ENCODE measurements around the gene XPNPEP3. TPM values are rescaled to one million over a fixed set of nuclear protein-coding genes. Genes with fewer than 3 reads are reported as not detected.
A peak's percentile ranks its signal among the peaks of the same experiment; 100 is the strongest.

Gene XPNPEP3
- total and polyA plus RNA-seq, 7 donors = 3.3 to 16.3 (median 10.3) TPM

GRCh38 chr22:40967111-40967760 lies 110.3 kb downstream of the XPNPEP3 start:
- H3K4me3 ChIP-seq = no peak overlapping the region
- intact Hi-C loops (cut with DNase I) = no loop called here
- H3K27me3 ChIP-seq (ENCODE audit: insufficient read depth in 3 of 3, low read length in 2 of 3) = no peaks in the 10 kb centered on the region
- ATAC-seq = no peak
- no peak for DNase-seq
- peaks cover 4 to 92% of the 10 kb centered on the region in 2 donors for H3K36me3 ChIP-seq (ENCODE audit: insufficient read depth in 1 of 2, low read depth in 1 of 2)
- H3K27ac ChIP-seq = no peak overlapping the region
- H3K9me3 ChIP-seq = no peaks in the 10 kb centered on the region
- 84 to 85% (median 85%) methylated on average over 8 of the region's 8 CpGs for WGBS, 3 donors
- TF ChIP-seq CTCF (IDR thresholded peaks at IDR 0.05) = no peak
- H3K4me1 ChIP-seq = peaks cover 14% of the 10 kb centered on the region

- H3K36me3 ChIP-seq (ENCODE audit: insufficient read depth in 1 of 2, low read depth in 1 of 2) = peaks cover 0 to 56% of the 10 kb centered on the region in 2 donors
- intact Hi-C loops (cut with DNase I) = no loop called here
- no peaks in the 10 kb centered on the region for H3K27me3 ChIP-seq (ENCODE audit: insufficient read depth in 3 of 3, low read length in 2 of 3)
- ATAC-seq (no peak), DNase-seq (no peak)
- no peaks in the 10 kb centered on the region for H3K4me1 ChIP-seq
- no peak for TF ChIP-seq CTCF (IDR thresholded peaks at IDR 0.05)
- no peak overlapping the region for H3K27ac ChIP-seq
- H3K9me3 ChIP-seq = no peaks in the 10 kb centered on the region
- no peak overlapping the region for H3K4me3 ChIP-seq
- 89 to 93% (median 92%) methylated on average over 6 of the region's 6 CpGs for WGBS, 3 donors
These were observed 115.6 kb downstream of the XPNPEP3 start for GRCh38 chr22:40972587-40972986.

GRCh38 chr22:40973144-40973543 lies 116.2 kb downstream of the XPNPEP3 start:
- no peak overlapping the region for H3K27ac ChIP-seq
- H3K4me1 ChIP-seq = no peaks in the 10 kb centered on the region
- 93 to 95% (median 95%) methylated on average over 13 of the region's 13 CpGs for WGBS, 3 donors
- H3K27me3 ChIP-seq (ENCODE audit: insufficient read depth in 3 of 3, low read length in 2 of 3) = no peaks in the 10 kb centered on the region
- no peak for TF ChIP-seq CTCF (IDR thresholded peaks at IDR 0.05)
- H3K36me3 ChIP-seq (ENCODE audit: insufficient read depth in 1 of 2, low read depth in 1 of 2) = peaks cover 0 to 51% of the 10 kb centered on the region in 2 donors
- ATAC-seq (peak in 3 of 4 donors; percentile 20 to 34 (median 22)), DNase-seq (no peak)
- intact Hi-C loops (cut with DNase I) = no loop called here
- H3K4me3 ChIP-seq = no peak overlapping the region
- no peaks in the 10 kb centered on the region for H3K9me3 ChIP-seq

- no peak for TF ChIP-seq CTCF (IDR thresholded peaks at IDR 0.05)
- Histone ChIP-seq H3K4me1 (no peaks in the 10 kb centered on the region), H3K27me3 (ENCODE audit: insufficient read depth in 3 of 3, low read length in 2 of 3) (no peaks in the 10 kb centered on the region), H3K9me3 (no peaks in the 10 kb centered on the region), H3K27ac (no peak overlapping the region), H3K4me3 (no peak overlapping the region), H3K36me3 (ENCODE audit: insufficient read depth in 1 of 2, low read depth in 1 of 2) (peaks cover 0 to 29% of the 10 kb centered on the region in 2 donors)
- intact Hi-C loops (cut with DNase I) = no loop called here
- 45 to 64% (median 56%) methylated on average over 1 of the region's 1 CpG for WGBS, 3 donors
- ATAC-seq (no peak), DNase-seq (no peak)
These were observed 118.4 kb downstream of the XPNPEP3 start for GRCh38 chr22:40975366-40975765.
